GM12873 (cell line): ENCODE results near the gene SEMA3F.

ENCODE experiments used
- CTCF ChIP-seq: IDR thresholded peaks from 2 replicates; pipeline ENCODE4 v1.5.1; 2012; ENCODE audit warnings: low read depth, mild to moderate bottlenecking, moderate library complexity, low read length, control low read depth; ENCODE audit not compliant: insufficient read depth; ENCODE audit errors: missing control alignments

Gene SEMA3F

GRCh38 chr3:50194903-50195500 lies 39.9 kb downstream of the SEMA3F start:
- TF ChIP-seq CTCF: no peak

GRCh38 chr3:50195501-50196252 lies 40.6 kb downstream of the SEMA3F start:
- TF ChIP-seq CTCF: no peak

GRCh38 chr3:50196253-50196801 lies 41.2 kb downstream of the SEMA3F start:
- no peak for TF ChIP-seq CTCF

GRCh38 chr3:50201573-50202315 lies 46.6 kb downstream of the SEMA3F start:
- TF ChIP-seq CTCF: no peak

GRCh38 chr3:50202353-50203112 lies 47.4 kb downstream of the SEMA3F start:
- TF ChIP-seq CTCF: no peak

GRCh38 chr3:50203113-50203808 lies 48.1 kb downstream of the SEMA3F start:
- TF ChIP-seq CTCF: no peak
